Liver (tissue), 9 donors: ENCODE measurements around the gene PAX5. TPM values are rescaled to one million over a fixed set of nuclear protein-coding genes. Genes with fewer than 3 reads are reported as not detected.

Experiments used
- DNase-seq: peaks from one replicate; pipeline ENCODE4 v3.0.0-alpha.2; 2017; ENCODE audit warnings: low spot score
- H3K27ac ChIP-seq, 2 donors: one replicate each; pipeline ENCODE4 v1.7.0; 2013; ENCODE audit warnings: inconsistent platforms in 2 of 2, low read length in 2 of 2, control low read depth in 1 of 2, low read depth in 1 of 2, mild to moderate bottlenecking in 1 of 2
- H3K27me3 ChIP-seq, 4 donors: one replicate each; pipeline versions ENCODE4 v1.6.1 to v1.7.0; 2013; ENCODE audit warnings: low read length in 3 of 4, inconsistent platforms in 1 of 4, mild to moderate bottlenecking in 1 of 4, moderate library complexity in 1 of 4; ENCODE audit not compliant: control insufficient read depth in 4 of 4, insufficient read depth in 4 of 4
- H3K36me3 ChIP-seq, 4 donors: one replicate each; pipeline versions ENCODE4 v1.6.1 to v1.7.0; 2013; ENCODE audit warnings: low read length in 3 of 4, mild to moderate bottlenecking in 3 of 4, low read depth in 1 of 4, moderate library complexity in 1 of 4; ENCODE audit not compliant: control insufficient read depth in 4 of 4, insufficient read depth in 3 of 4
- H3K4me1 ChIP-seq, 4 donors: one replicate each; pipeline versions ENCODE4 v1.6.1 to v1.7.0; 2013; ENCODE audit warnings: low read length in 3 of 4, mild to moderate bottlenecking in 3 of 4, moderate library complexity in 1 of 4; ENCODE audit not compliant: control insufficient read depth in 4 of 4, insufficient read depth in 4 of 4
- H3K4me3 ChIP-seq, 3 donors: one replicate each; pipeline versions ENCODE4 v1.6.1 to v1.7.0; 2013; ENCODE audit warnings: low read length in 3 of 3, control low read depth in 1 of 3, low read depth in 1 of 3, mild to moderate bottlenecking in 1 of 3
- H3K9ac ChIP-seq, 2 donors: one replicate each; pipeline ENCODE4 v1.7.0; 2013; ENCODE audit warnings: low read length in 2 of 2, mild to moderate bottlenecking in 2 of 2, moderate library complexity in 2 of 2, control low read depth in 1 of 2, low read depth in 1 of 2
- H3K9me3 ChIP-seq, 4 donors: one replicate each; pipeline versions ENCODE4 v1.6.1 to v1.7.0; 2013; ENCODE audit warnings: low read length in 3 of 4; ENCODE audit not compliant: control insufficient read depth in 4 of 4
- ATF3 ChIP-seq: IDR thresholded peaks from 2 replicates; pipeline ENCODE4 v1.6.1; 2016; ENCODE audit warnings: antibody characterized with exemption
- CTCF ChIP-seq: fragments of 150-350 bp; IDR thresholded peaks from 2 replicates; pipeline ENCODE4 v1.5.1; 2017; ENCODE audit warnings: improper control_type of control experiment, low read depth, low read length; ENCODE audit not compliant: missing input control
- EGR1 ChIP-seq, 2 donors: IDR thresholded peaks; 2 replicates each; pipeline ENCODE4 v1.6.1; 2016 to 2018; ENCODE audit warnings: antibody characterized with exemption in 2 of 2, low read depth in 2 of 2
- FOXA1 ChIP-seq: IDR thresholded peaks from 2 replicates; pipeline ENCODE4 v1.6.1; 2016; ENCODE audit warnings: antibody characterized with exemption
- FOXA2 ChIP-seq: IDR thresholded peaks from 2 replicates; pipeline ENCODE4 v1.6.1; 2016; ENCODE audit warnings: antibody characterized with exemption
- GABPA ChIP-seq, 2 donors: IDR thresholded peaks in 1 of 2; conservative IDR thresholded peaks in 1 of 2; 2 replicates each; pipeline ENCODE4 v1.6.1; 2016; ENCODE audit warnings: antibody characterized with exemption in 2 of 2, mild to moderate bottlenecking in 1 of 2, moderate library complexity in 1 of 2
- HNF4A ChIP-seq, 2 donors: conservative IDR thresholded peaks; 2 replicates each; pipeline ENCODE4 v1.6.1; 2016; ENCODE audit warnings: antibody characterized with exemption in 2 of 2, mild to moderate bottlenecking in 2 of 2
- HNF4G ChIP-seq: IDR thresholded peaks from 2 replicates; pipeline ENCODE4 v1.6.1; 2016; ENCODE audit warnings: antibody characterized with exemption
- MAX ChIP-seq: IDR thresholded peaks from 2 replicates; pipeline ENCODE4 v1.6.1; 2016; ENCODE audit warnings: antibody characterized with exemption
- NR2F2 ChIP-seq: IDR thresholded peaks from 2 replicates; pipeline ENCODE4 v1.6.1; 2016; ENCODE audit warnings: antibody characterized with exemption
- RAD21 ChIP-seq, 2 donors: IDR thresholded peaks; 2 replicates each; pipeline ENCODE4 v1.6.1; 2016; ENCODE audit warnings: antibody characterized with exemption in 2 of 2, mild to moderate bottlenecking in 2 of 2
- REST ChIP-seq: IDR thresholded peaks from 2 replicates; pipeline ENCODE4 v1.6.1; 2016; ENCODE audit warnings: antibody characterized with exemption, mild to moderate bottlenecking
- RXRA ChIP-seq, 2 donors: IDR thresholded peaks; 2 replicates each; pipeline ENCODE4 v1.6.1; 2017 to 2018; ENCODE audit warnings: antibody characterized with exemption in 2 of 2, mild to moderate bottlenecking in 1 of 2
- SP1 ChIP-seq: IDR thresholded peaks from 2 replicates; pipeline ENCODE4 v1.6.1; 2018; ENCODE audit warnings: antibody characterized with exemption, mild to moderate bottlenecking
- TAF1 ChIP-seq: conservative IDR thresholded peaks from 2 replicates; pipeline ENCODE4 v1.6.1; 2016; ENCODE audit warnings: antibody characterized with exemption, mild to moderate bottlenecking
- YY1 ChIP-seq: IDR thresholded peaks from 2 replicates; pipeline ENCODE4 v1.6.1; 2016; ENCODE audit warnings: antibody characterized with exemption, mild to moderate bottlenecking
- ZBTB33 ChIP-seq: IDR thresholded peaks from 2 replicates; pipeline ENCODE4 v1.6.1; 2016; ENCODE audit warnings: antibody characterized with exemption
- WGBS: extraction: QIAGEN DNeasy Blood & Tissue Kit; methylation state at CpG from one replicate; pipeline ENCODE4 v1.1.7; 2013; 5-methylcytosine and 5-hydroxymethylcytosine counted together
- polyA plus RNA-seq, 2 donors: library from polyadenylated mRNA; stranded (reverse) in 1 of 2; unstranded in 1 of 2; fragments of 200-250 nt in 1 of 2; fragments of >200 nt in 1 of 2; fragmentation: Nextera tagmentation in 1 of 2; extraction: Ambion mirVana in 1 of 2; gene quantifications; one replicate each; pipeline versions ENCODE4 v1.2.1 to v1.2.3, GENCODE V29; 2013 to 2015
- total RNA-seq, 2 donors: library from RNA; depleted of rRNA; stranded (reverse); fragments of >200 nt; gene quantifications; one replicate each; pipeline ENCODE4 v1.2.3, GENCODE V29; 2014
- donor health status: healthy.
- donor health status: healthy.
- donor health status: healthy.
- donor health status: healthy.
- donor health status: healthy.

The PAX5 gene
- total and polyA plus RNA-seq, 4 donors: 0.05 to 2.7 (median 0.11) TPM

- 84% methylated on average over 5 of the region's 5 CpGs for WGBS
- H3K4me1 ChIP-seq: no peaks in the 10 kb centered on the region
- DNase-seq: no peak
- H3K27me3 ChIP-seq: peaks cover 0 to 8% (median 0%) of the 10 kb centered on the region in 4 donors
- H3K9ac ChIP-seq: no peak overlapping the region
- H3K27ac ChIP-seq: no peak overlapping the region
- no peaks in the 10 kb centered on the region for H3K36me3 ChIP-seq
- TF ChIP-seq TAF1 (no peak), YY1 (no peak), MAX (no peak), NR2F2 (no peak), CTCF (no peak), HNF4G (no peak), GABPA (IDR thresholded peaks at IDR 0.05 in 1 of 2, conservative IDR thresholded peaks at IDR 0.05 in 1 of 2) (no peak), FOXA2 (no peak), RXRA (IDR thresholded peaks at IDR 0.05) (no peak), REST (no peak), FOXA1 (no peak), ATF3 (no peak), ZBTB33 (no peak), HNF4A (conservative IDR thresholded peaks at IDR 0.05) (no peak), SP1 (no peak), EGR1 (IDR thresholded peaks at IDR 0.05; ENCODE audit: low read depth in 2 of 2) (no peak)
- H3K4me3 ChIP-seq: no peak overlapping the region
- no peaks in the 10 kb centered on the region for H3K9me3 ChIP-seq
Observed at GRCh38 chr9:36929350-36929675, 104.8 kb downstream of the PAX5 start.

GRCh38 chr9:36928670-36929349 lies 105.3 kb downstream of the PAX5 start:
- Histone ChIP-seq H3K27me3 (peaks cover 0 to 8% (median 0%) of the 10 kb centered on the region in 4 donors), H3K9ac (no peak overlapping the region), H3K36me3 (no peaks in the 10 kb centered on the region), H3K9me3 (no peaks in the 10 kb centered on the region), H3K27ac (no peak overlapping the region), H3K4me1 (no peaks in the 10 kb centered on the region), H3K4me3 (no peak overlapping the region)
- no peak for TF ChIP-seq REST
- no peak for TF ChIP-seq ZBTB33
- no peak for TF ChIP-seq TAF1
- no peak for TF ChIP-seq YY1
- TF ChIP-seq HNF4A (conservative IDR thresholded peaks at IDR 0.05): no peak
- no peak for TF ChIP-seq FOXA2
- no peak for TF ChIP-seq EGR1 (IDR thresholded peaks at IDR 0.05; ENCODE audit: low read depth in 2 of 2)
- no peak for TF ChIP-seq FOXA1
- TF ChIP-seq RAD21 (IDR thresholded peaks at IDR 0.05): no peak
- no peak for DNase-seq
- 43% methylated on average over 3 of the region's 3 CpGs for whole genome bisulfite sequencing
